Pancreas (tissue), 10 donors: Measurements from ENCODE around the gene SETBP1. TPM values are rescaled to one million over a fixed set of nuclear protein-coding genes. Genes with fewer than 3 reads are reported as not detected.

ENCODE experiments used
- ATAC-seq, 4 donors: fragments of 200-7000 bp; cut with Tn5 transposase; one replicate each; pipeline versions ENCODE4 v1.8.0 to v1.9.1; 2020; ENCODE audit warnings: mild to moderate bottlenecking in 4 of 4, moderate library complexity in 4 of 4
- DNase-seq, 6 donors: peaks; one replicate each; pipeline ENCODE4 v3.0.0-alpha.2; 2020
- FAIRE-seq: peaks from 2 replicates; lab custom pipeline; 2012; peaks lifted over from hg19 to GRCh38; lab: Jason Lieb, UNC
- H3K27ac ChIP-seq, 4 donors: fragments of 200-600 bp; sonication (generic); 1 replicate in 3 of 4; 2 replicates in 1 of 4; pipeline versions ENCODE4 v1.5.0 to v1.8.0; 2020
- H3K27me3 ChIP-seq, 4 donors: fragments of 200-600 bp; one replicate each; pipeline ENCODE4 v1.8.0; 2021
- H3K36me3 ChIP-seq, 3 donors: fragments of 200-600 bp; sonication (generic) in 1 of 3; one replicate each; pipeline versions ENCODE4 v1.5.0 to v1.8.0; 2020 to 2021
- H3K4me1 ChIP-seq, 3 donors: fragments of 200-600 bp; one replicate each; pipeline ENCODE4 v1.8.0; 2021
- H3K4me3 ChIP-seq, 4 donors: fragments of 200-600 bp; sonication (generic) in 2 of 4; one replicate each; pipeline versions ENCODE4 v1.5.0 to v1.8.0; 2020 to 2021
- H3K9me3 ChIP-seq, 4 donors: fragments of 200-600 bp; one replicate each; pipeline ENCODE4 v1.8.0; 2021
- WGBS, 2 donors: extraction: QIAGEN DNeasy Blood & Tissue Kit; methylation state at CpG; one replicate each; pipeline ENCODE4 v1.1.7; 2013; 5-methylcytosine and 5-hydroxymethylcytosine counted together
- intact Hi-C, 3 donors: fragments of 100-400 bp; cut with DNase I; formaldehyde crosslinking; loops; one replicate each; pipeline versions ENCODE4 v1.11.1 to v1.14.2; 2022
- polyA plus RNA-seq, 2 donors: library from polyadenylated mRNA; stranded (reverse); fragments of 200-250 nt; gene quantifications; one replicate each; pipeline ENCODE4 v1.2.3, GENCODE V29; 2013
- total RNA-seq, 6 donors: library from RNA; stranded (reverse); fragmentation: NEBNext Ultra II Directional in 4 of 6; extraction: Animal tissue kit (Norgen Biotek cat#: 25700) in 4 of 6; gene quantifications; one replicate each; pipeline versions ENCODE4 v1.2.1 to v1.2.4, GENCODE V29; 2021 to 2023
- TF ChIP-seq, protein P1 (sequence below), 4 donors: fragments of 200-600 bp; sonication (generic) in 3 of 4; IDR thresholded peaks; one replicate each; pipeline versions ENCODE4 v1.5.0 to v1.8.0; 2021; ENCODE audit warnings: antibody characterized with exemption in 4 of 4
- donor health status: healthy with polysubstance abuse.
- donor health status: DM: no; HTN: no; CAD: no; lungs with moderate emphysema.
- donor health status: DM: no; HTN: no; CAD: no.
- donor health status: control.
- donor health status: control.
- donor health status: Bipolar disorder and iron deficiency.
- donor health status: DM: yes; HTN: yes; CAD: no.
- donor health status: DM: no; HTN: no; CAD: no.
- donor health status: DM: no; HTN: no; CAD: no.
- donor health status: DM: yes; HTN: yes; CAD: no.

The SETBP1 gene
- total and polyA plus RNA-seq, 8 donors, result 3.9 to 24.0 (median 18.1) TPM

DNA sequence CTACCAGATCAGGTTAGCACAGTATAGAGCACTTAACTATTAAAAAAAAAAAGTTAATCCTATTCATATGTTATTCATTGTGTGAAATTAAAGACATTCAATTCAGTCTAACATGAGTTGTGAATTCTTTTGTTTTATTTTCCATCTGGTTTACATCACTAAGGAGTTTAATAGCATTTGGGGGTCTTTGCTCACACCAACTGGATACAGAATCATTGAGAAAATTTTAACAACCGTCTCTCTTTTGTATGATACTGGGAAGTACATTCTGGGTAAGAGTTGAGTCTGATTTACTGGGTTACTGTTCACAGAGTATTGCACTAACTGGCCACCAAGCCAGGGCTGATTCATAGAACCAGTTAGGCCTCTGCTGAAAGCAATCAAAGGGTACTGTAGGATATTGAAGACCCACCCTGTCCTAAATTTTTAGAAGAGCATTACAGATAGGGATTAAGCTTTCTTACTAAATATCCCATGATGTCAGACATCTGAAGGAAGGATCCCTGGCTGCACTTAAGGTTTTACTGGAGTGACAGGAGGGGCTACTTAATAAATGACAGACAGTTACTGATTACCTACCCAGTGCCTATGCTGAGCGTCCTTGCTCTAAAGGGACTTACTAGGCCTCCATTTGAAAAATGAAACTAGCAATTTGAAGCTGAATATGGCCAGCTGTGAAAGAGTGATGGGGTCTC lies 387.9 kb downstream of the SETBP1 start:
- intact Hi-C loops, result no loop called here
- H3K27me3 ChIP-seq, result no peaks in the 10 kb centered on the region
- H3K4me3 ChIP-seq, result no peak overlapping the region
- ATAC-seq (no peak), DNase-seq (no peak), FAIRE-seq (no peak)
- no peaks in the 10 kb centered on the region for H3K9me3 ChIP-seq
- TF ChIP-seq, protein P1, sequence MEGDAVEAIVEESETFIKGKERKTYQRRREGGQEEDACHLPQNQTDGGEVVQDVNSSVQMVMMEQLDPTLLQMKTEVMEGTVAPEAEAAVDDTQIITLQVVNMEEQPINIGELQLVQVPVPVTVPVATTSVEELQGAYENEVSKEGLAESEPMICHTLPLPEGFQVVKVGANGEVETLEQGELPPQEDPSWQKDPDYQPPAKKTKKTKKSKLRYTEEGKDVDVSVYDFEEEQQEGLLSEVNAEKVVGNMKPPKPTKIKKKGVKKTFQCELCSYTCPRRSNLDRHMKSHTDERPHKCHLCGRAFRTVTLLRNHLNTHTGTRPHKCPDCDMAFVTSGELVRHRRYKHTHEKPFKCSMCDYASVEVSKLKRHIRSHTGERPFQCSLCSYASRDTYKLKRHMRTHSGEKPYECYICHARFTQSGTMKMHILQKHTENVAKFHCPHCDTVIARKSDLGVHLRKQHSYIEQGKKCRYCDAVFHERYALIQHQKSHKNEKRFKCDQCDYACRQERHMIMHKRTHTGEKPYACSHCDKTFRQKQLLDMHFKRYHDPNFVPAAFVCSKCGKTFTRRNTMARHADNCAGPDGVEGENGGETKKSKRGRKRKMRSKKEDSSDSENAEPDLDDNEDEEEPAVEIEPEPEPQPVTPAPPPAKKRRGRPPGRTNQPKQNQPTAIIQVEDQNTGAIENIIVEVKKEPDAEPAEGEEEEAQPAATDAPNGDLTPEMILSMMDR (IDR thresholded peaks at IDR 0.05), result no peak
- 88 to 94% methylated on average over 2 of the region's 2 CpGs for WGBS, 2 donors
- no peaks in the 10 kb centered on the region for H3K4me1 ChIP-seq
- H3K36me3 ChIP-seq, result peaks cover 0 to 6% (median 0%) of the 10 kb centered on the region in 3 donors
- no peak overlapping the region for H3K27ac ChIP-seq

DNA sequence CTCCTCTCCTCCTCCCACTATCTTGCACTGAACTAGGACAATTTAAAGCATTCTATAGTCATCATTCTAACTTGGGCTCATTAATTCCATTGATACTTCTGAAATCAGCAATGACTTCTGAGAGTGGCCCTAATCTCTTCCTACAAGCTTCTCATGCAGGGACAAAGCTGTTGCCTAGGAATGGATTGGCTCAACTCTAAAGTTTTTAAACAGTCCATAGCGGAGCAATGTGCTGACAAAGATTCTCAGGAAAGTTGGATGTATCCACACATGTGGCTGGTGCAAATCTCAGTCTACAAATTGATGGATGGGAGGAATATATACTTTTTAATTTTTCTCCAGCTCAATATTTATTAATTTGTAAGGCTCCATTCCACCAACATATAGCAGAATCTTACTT lies 388.9 kb downstream of the SETBP1 start:
- Histone ChIP-seq H3K4me3 (no peak overlapping the region), H3K27ac (no peak overlapping the region), H3K36me3 (no peaks in the 10 kb centered on the region), H3K4me1 (no peaks in the 10 kb centered on the region), H3K9me3 (no peaks in the 10 kb centered on the region), H3K27me3 (no peaks in the 10 kb centered on the region)
- 95 to 100% methylated on average over 1 of the region's 1 CpG for WGBS, 2 donors
- no peak for ATAC-seq
- TF ChIP-seq, protein P1 (IDR thresholded peaks at IDR 0.05), result no peak
- DNase-seq, result no peak
- intact Hi-C loops, result no loop called here
- FAIRE-seq, result no peak

DNA sequence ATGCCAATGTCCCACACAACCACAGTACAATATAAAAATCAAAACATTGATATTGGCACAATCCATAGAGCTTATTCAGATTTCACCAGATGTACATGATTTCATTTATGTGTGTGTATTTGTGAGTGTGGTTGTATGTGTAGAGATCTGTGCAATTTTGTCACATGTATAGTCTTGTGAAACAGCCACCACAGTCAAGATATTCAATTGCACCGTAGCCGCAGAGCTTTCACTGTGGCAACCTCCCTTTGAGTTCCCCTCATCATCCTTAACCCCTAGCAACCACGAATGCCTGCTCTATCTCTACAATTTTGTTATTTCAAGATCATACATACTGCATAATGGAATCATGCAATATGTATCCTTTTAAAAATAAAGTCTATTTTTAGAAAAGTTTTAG lies 391.3 kb downstream of the SETBP1 start:
- Histone ChIP-seq H3K4me3 (no peak overlapping the region), H3K27me3 (no peaks in the 10 kb centered on the region), H3K9me3 (no peaks in the 10 kb centered on the region), H3K27ac (no peak overlapping the region), H3K36me3 (no peaks in the 10 kb centered on the region), H3K4me1 (no peaks in the 10 kb centered on the region)
- intact Hi-C loops, result no loop called here
- FAIRE-seq (no peak), DNase-seq (no peak), ATAC-seq (no peak)
- WGBS, 2 donors, result 68% methylated on average over 3 of the region's 3 CpGs
- TF ChIP-seq, protein P1 (IDR thresholded peaks at IDR 0.05), result no peak

DNA sequence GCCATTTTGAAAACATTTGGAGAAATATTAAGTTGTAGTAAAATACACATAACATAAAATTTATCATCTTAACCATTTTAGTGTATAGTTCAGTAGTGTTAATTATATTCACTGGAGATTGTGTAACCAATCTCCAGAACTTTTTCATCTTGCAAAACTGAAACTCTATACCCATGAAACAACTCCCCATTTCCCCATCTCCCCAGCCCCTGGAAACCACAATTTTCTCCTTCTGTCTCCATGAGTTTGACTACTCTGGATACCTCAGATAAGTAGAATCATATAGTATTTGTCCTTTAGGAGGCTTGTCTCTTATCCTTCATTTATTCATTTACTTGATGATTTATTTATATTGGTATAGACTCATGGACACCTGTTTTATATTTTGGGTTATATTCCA lies 392.9 kb downstream of the SETBP1 start:
- H3K27me3 ChIP-seq, result no peaks in the 10 kb centered on the region
- FAIRE-seq (no peak), ATAC-seq (no peak), DNase-seq (no peak)
- H3K9me3 ChIP-seq, result no peaks in the 10 kb centered on the region
- TF ChIP-seq, protein P1 (IDR thresholded peaks at IDR 0.05), result no peak
- H3K27ac ChIP-seq, result no peak overlapping the region
- intact Hi-C loops, result no loop called here
- no peaks in the 10 kb centered on the region for H3K36me3 ChIP-seq
- H3K4me1 ChIP-seq, result no peaks in the 10 kb centered on the region
- H3K4me3 ChIP-seq, result no peak overlapping the region

DNA sequence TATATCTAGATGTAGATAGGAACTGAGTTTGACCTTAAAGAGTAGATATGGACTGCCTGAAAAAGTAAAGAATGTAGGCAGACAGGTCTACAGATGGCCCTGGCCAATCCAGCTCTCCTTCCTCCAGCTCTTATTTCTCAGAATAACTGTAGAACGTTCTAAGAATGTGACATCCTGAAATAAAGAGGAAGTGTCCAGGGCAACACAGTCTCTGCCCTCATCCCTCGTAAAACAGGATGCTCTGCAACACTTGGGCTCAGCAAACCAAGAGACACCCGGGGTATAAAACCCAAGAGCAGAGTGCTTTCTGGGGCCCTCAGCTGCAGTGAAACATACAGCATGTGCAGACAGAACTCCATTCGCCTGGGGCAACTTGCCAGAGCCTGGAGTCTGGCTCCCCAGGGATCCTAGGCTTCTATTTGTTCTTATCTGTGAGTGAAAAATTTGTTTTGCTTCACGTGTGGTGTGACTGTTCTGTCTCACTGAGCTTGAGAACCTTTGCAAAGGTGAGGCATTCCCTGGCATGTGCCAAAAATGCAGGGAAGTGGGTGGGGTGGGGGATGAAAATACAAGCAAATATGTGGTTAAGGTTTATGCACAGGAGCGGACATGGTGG lies 401.0 kb downstream of the SETBP1 start:
- TF ChIP-seq, protein P1 (IDR thresholded peaks at IDR 0.05), result no peak
- Histone ChIP-seq H3K9me3 (no peaks in the 10 kb centered on the region), H3K27me3 (no peaks in the 10 kb centered on the region), H3K27ac (no peak overlapping the region), H3K36me3 (no peaks in the 10 kb centered on the region), H3K4me3 (no peak overlapping the region), H3K4me1 (no peaks in the 10 kb centered on the region)
- FAIRE-seq (no peak), DNase-seq (no peak), ATAC-seq (no peak)
- 67 to 73% methylated on average over 6 of the region's 6 CpGs for WGBS, 2 donors
- intact Hi-C loops, result no loop called here
